H9 (cell line): ENCODE measurements around the gene DACH1. TPM values are rescaled to one million over a fixed set of nuclear protein-coding genes. Genes with fewer than 3 reads are reported as not detected.

ENCODE experiments used
- DNase-seq: peaks from one replicate; pipeline ENCODE4 v3.0.0-alpha.2; 2017
- H2AFZ ChIP-seq: one replicate; pipeline ENCODE4 v1.6.1; 2013; ENCODE audit warnings: mild to moderate bottlenecking, low read length, control low read depth, moderate library complexity
- H2AK5ac ChIP-seq: 2 replicates; pipeline ENCODE4 v1.6.1; 2013; ENCODE audit warnings: low read length, control low read depth, mixed read lengths; ENCODE audit not compliant: insufficient read length
- H2BK120ac ChIP-seq: one replicate; pipeline ENCODE4 v1.6.1; 2013; ENCODE audit warnings: low read depth, mild to moderate bottlenecking, low read length, control low read depth, inconsistent platforms; ENCODE audit not compliant: poor library complexity, severe bottlenecking
- H2BK12ac ChIP-seq: 2 replicates; pipeline ENCODE4 v1.6.1; 2013; ENCODE audit warnings: low read length, control low read depth, mixed read lengths, low read depth; ENCODE audit not compliant: insufficient read length
- H2BK15ac ChIP-seq: 2 replicates; pipeline ENCODE4 v1.6.1; 2013; ENCODE audit warnings: low read depth, low read length, control low read depth
- H2BK20ac ChIP-seq: one replicate; pipeline ENCODE4 v1.6.1; 2013; ENCODE audit warnings: low read depth, mild to moderate bottlenecking, low read length, control low read depth, inconsistent platforms; ENCODE audit not compliant: poor library complexity, severe bottlenecking
- H2BK5ac ChIP-seq: 2 replicates; pipeline ENCODE4 v1.6.1; 2013; ENCODE audit warnings: low read length, control low read depth, mixed read lengths; ENCODE audit not compliant: insufficient read length
- H3K14ac ChIP-seq: 2 replicates; pipeline ENCODE4 v1.6.1; 2013; ENCODE audit warnings: low read length, control low read depth; ENCODE audit not compliant: insufficient read depth
- H3K18ac ChIP-seq: 2 replicates; pipeline ENCODE4 v1.6.1; 2013; ENCODE audit warnings: low read depth, mild to moderate bottlenecking, mixed read lengths, low read length, control low read depth; ENCODE audit not compliant: insufficient read length
- H3K23ac ChIP-seq: 2 replicates; pipeline ENCODE4 v1.6.1; 2013; ENCODE audit warnings: low read length, control low read depth, mixed read lengths, low read depth; ENCODE audit not compliant: insufficient read length
- H3K23me2 ChIP-seq: 2 replicates; pipeline ENCODE4 v1.6.1; 2013; ENCODE audit warnings: low read depth, mild to moderate bottlenecking, mixed read lengths, low read length, control low read depth; ENCODE audit not compliant: insufficient read length, poor library complexity, severe bottlenecking
- H3K27ac ChIP-seq: 2 replicates; pipeline ENCODE4 v1.5.1; 2013; ENCODE audit warnings: low read length, control low read depth, mixed read lengths, low read depth; ENCODE audit not compliant: insufficient read length
- H3K27me3 ChIP-seq: 2 replicates; pipeline ENCODE4 v1.6.1; 2013; ENCODE audit warnings: low read length, control low read depth, inconsistent platforms; ENCODE audit not compliant: insufficient read depth
- H3K4ac ChIP-seq: 2 replicates; pipeline ENCODE4 v1.6.1; 2013; ENCODE audit warnings: low read depth, mild to moderate bottlenecking, control low read depth, inconsistent platforms, low read length, moderate library complexity
- H3K4me1 ChIP-seq: 2 replicates; pipeline ENCODE4 v1.6.1; 2013; ENCODE audit warnings: low read length, control low read depth, inconsistent platforms; ENCODE audit not compliant: insufficient read depth
- H3K4me2 ChIP-seq: 2 replicates; pipeline ENCODE4 v1.6.1; 2013; ENCODE audit warnings: low read length, control low read depth, mixed read lengths; ENCODE audit not compliant: insufficient read length, insufficient read depth
- H3K56ac ChIP-seq: 2 replicates; pipeline ENCODE4 v1.6.1; 2013; ENCODE audit warnings: low read depth, mild to moderate bottlenecking, mixed read lengths, low read length, control low read depth; ENCODE audit not compliant: insufficient read length
- H3K79me1 ChIP-seq: 2 replicates; pipeline ENCODE4 v1.6.1; 2013; ENCODE audit warnings: low read depth, mild to moderate bottlenecking, moderate library complexity, low read length, control low read depth, inconsistent platforms; ENCODE audit not compliant: insufficient read depth, poor library complexity, severe bottlenecking
- H3K79me2 ChIP-seq: 2 replicates; pipeline ENCODE4 v1.6.1; 2013; ENCODE audit warnings: low read length, control low read depth, inconsistent platforms; ENCODE audit not compliant: insufficient read depth
- H3K9ac ChIP-seq: 2 replicates; pipeline ENCODE4 v1.6.1; 2013; ENCODE audit warnings: low read length, control low read depth, mixed read lengths; ENCODE audit not compliant: insufficient read length; ENCODE audit errors: extremely low read depth
- H3K9me3 ChIP-seq: one replicate; pipeline ENCODE4 v1.6.1; 2013; ENCODE audit warnings: low read depth, low read length, inconsistent platforms; ENCODE audit not compliant: control insufficient read depth
- H3T11ph ChIP-seq: one replicate; pipeline ENCODE4 v1.6.1; 2013; ENCODE audit warnings: mild to moderate bottlenecking, low read length, control low read depth, inconsistent platforms
- H4K20me1 ChIP-seq: one replicate; pipeline ENCODE4 v1.6.1; 2013; ENCODE audit not compliant: control insufficient read depth, insufficient read length, insufficient read depth
- H4K5ac ChIP-seq: 2 replicates; pipeline ENCODE4 v1.6.1; 2013; ENCODE audit warnings: low read depth, mild to moderate bottlenecking, mixed read lengths, low read length, control low read depth; ENCODE audit not compliant: insufficient read length
- H4K8ac ChIP-seq: replicated peaks from 2 replicates; pipeline ENCODE4 v1.6.1; 2013; ENCODE audit warnings: low read length, control low read depth, mixed read lengths, low read depth; ENCODE audit not compliant: insufficient read length
- H4K91ac ChIP-seq: 2 replicates; pipeline ENCODE4 v1.6.1; 2013; ENCODE audit warnings: low read depth, mild to moderate bottlenecking, moderate library complexity, mixed read lengths, low read length, control low read depth; ENCODE audit not compliant: insufficient read length
- H3K27ac Mint-ChIP-seq, 3 experiments: 2 replicates in 2 of 3; 3 replicates in 1 of 3; pipeline ENCODE4 v1.8.0; 2020 to 2021; ENCODE audit warnings: mixed read lengths in 3 of 3, mild to moderate bottlenecking in 1 of 3, moderate library complexity in 1 of 3
- H3K27me3 Mint-ChIP-seq: 2 replicates; pipeline ENCODE4 v1.8.0; 2021; ENCODE audit warnings: low read depth, mild to moderate bottlenecking, moderate library complexity, mixed read lengths
- H3K36me3 Mint-ChIP-seq, 3 experiments: 2 replicates in 2 of 3; 3 replicates in 1 of 3; pipeline ENCODE4 v1.8.0; 2020 to 2021; ENCODE audit warnings: low read depth in 3 of 3, mixed read lengths in 3 of 3; ENCODE audit not compliant: insufficient read depth in 1 of 3
- H3K4me1 Mint-ChIP-seq, 2 experiments: 2 replicates each; pipeline ENCODE4 v1.8.0; 2020; ENCODE audit warnings: mixed read lengths in 2 of 2
- H3K4me3 Mint-ChIP-seq, 2 experiments: 2 replicates in 1 of 2; 3 replicates in 1 of 2; pipeline ENCODE4 v1.8.0; 2020 to 2021; ENCODE audit warnings: mild to moderate bottlenecking in 2 of 2, mixed read lengths in 2 of 2, moderate library complexity in 1 of 2
- H3K9me3 Mint-ChIP-seq, 2 experiments: 2 replicates in 1 of 2; 3 replicates in 1 of 2; pipeline ENCODE4 v1.8.0; 2020; ENCODE audit warnings: mild to moderate bottlenecking in 2 of 2, mixed read lengths in 2 of 2, moderate library complexity in 1 of 2
- CTCF ChIP-seq: fragments of 200-600 bp; sonication (generic); conservative IDR thresholded peaks from 3 replicates; pipeline ENCODE4 v1.8.0; 2021; ENCODE audit warnings: antibody characterized with exemption, mild to moderate bottlenecking
- WGBS: extraction: QIAGEN DNeasy Blood & Tissue Kit; methylation state at CpG from one replicate; pipeline ENCODE4 v1.1.7; 2013; ENCODE audit warnings: missing lambda C conversion rate, low lambda C conversion rate, mixed read lengths; ENCODE audit not compliant: insufficient read length; ENCODE audit errors: extremely low coverage; 5-methylcytosine and 5-hydroxymethylcytosine counted together
- total RNA-seq: library from RNA; stranded (reverse); gene quantifications from 2 replicates; pipeline ENCODE4 v1.2.1, GENCODE V29; 2021

DACH1 gene
- total RNA-seq, 1 experiment from 2014 or later: not detected

- H3K4me3 Mint-ChIP-seq: no peak overlapping the region
- H3K18ac ChIP-seq: no peak overlapping the region
- no peak overlapping the region for H3K27ac Mint-ChIP-seq
- H3K9ac ChIP-seq: no peak overlapping the region
- no peak overlapping the region for H3K4ac ChIP-seq
- H3K9me3 Mint-ChIP-seq: no peaks in the 10 kb centered on the region
- H3K4me1 ChIP-seq: no peaks in the 10 kb centered on the region
- no peaks in the 10 kb centered on the region for H3K79me2 ChIP-seq
- TF ChIP-seq CTCF: no peak
- no peak overlapping the region for H2BK20ac ChIP-seq
- no peaks in the 10 kb centered on the region for H3K23me2 ChIP-seq
- no peak overlapping the region for H3K56ac ChIP-seq
- no peak overlapping the region for H2BK120ac ChIP-seq
- H3K27me3 Mint-ChIP-seq: peaks cover 8% of the 10 kb centered on the region
- no peak for DNase-seq
- H4K5ac ChIP-seq: no peak overlapping the region
- no peak overlapping the region for H4K8ac ChIP-seq
- no peak overlapping the region for H4K91ac ChIP-seq
- no peaks in the 10 kb centered on the region for H3K36me3 Mint-ChIP-seq
- H2AFZ ChIP-seq: no peak overlapping the region
- no peak overlapping the region for H3K23ac ChIP-seq
- H2AK5ac ChIP-seq: no peak overlapping the region
- no peaks in the 10 kb centered on the region for H3K27me3 ChIP-seq
- no CpG with 5 or more reads among the region's 1 CpG for WGBS
- H3T11ph ChIP-seq: no peak overlapping the region
- no peak overlapping the region for H3K4me2 ChIP-seq
- peaks cover 6 to 8% of the 10 kb centered on the region in 2 experiments for H3K4me1 Mint-ChIP-seq
- H3K79me1 ChIP-seq: no peaks in the 10 kb centered on the region
- H2BK12ac ChIP-seq: no peak overlapping the region
- no peak overlapping the region for H3K27ac ChIP-seq
- no peaks in the 10 kb centered on the region for H3K9me3 ChIP-seq
- H2BK15ac ChIP-seq: no peak overlapping the region
- H4K20me1 ChIP-seq: no peaks in the 10 kb centered on the region
- no peak overlapping the region for H3K14ac ChIP-seq
- no peak overlapping the region for H2BK5ac ChIP-seq
These were observed 37.5 kb downstream of the DACH1 start for GRCh38 chr13:71829547-71829946.
